Heart left ventricle (tissue), 16 donors: Measurements from ENCODE around the gene DOCK4. TPM values are rescaled to one million over a fixed set of nuclear protein-coding genes. Genes with fewer than 3 reads are reported as not detected.

Source experiments
- ATAC-seq, 4 donors: fragments of 200-7000 bp; cut with Tn5 transposase; one replicate each; pipeline ENCODE4 v1.9.1; 2020 to 2022; ENCODE audit warnings: moderate library complexity in 4 of 4, mild to moderate bottlenecking in 3 of 4, moderate number of reproducible peaks in 1 of 4
- DNase-seq, 5 donors: peaks; one replicate each; pipeline ENCODE4 v3.0.0-alpha.2; 2020
- H3K27ac ChIP-seq, 12 donors: fragments of 200-600 bp; sonication (generic) in 4 of 12; one replicate each; pipeline versions ENCODE4 v1.5.0 to v1.8.0; 2016 to 2022; ENCODE audit warnings: mild to moderate bottlenecking in 2 of 12
- H3K27me3 ChIP-seq, 9 donors: fragments of 200-600 bp; sonication (generic) in 2 of 9; one replicate each; pipeline versions ENCODE4 v1.5.1 to v1.8.0; 2016 to 2022; ENCODE audit warnings: mild to moderate bottlenecking in 3 of 9
- H3K36me3 ChIP-seq, 9 donors: fragments of 200-600 bp; sonication (generic) in 2 of 9; one replicate each; pipeline versions ENCODE4 v1.5.0 to v1.8.0; 2018 to 2022; ENCODE audit warnings: mild to moderate bottlenecking in 2 of 9
- H3K4me1 ChIP-seq, 12 donors: fragments of 200-600 bp; sonication (generic) in 4 of 12; one replicate each; pipeline versions ENCODE4 v1.5.0 to v1.8.0; 2016 to 2022; ENCODE audit warnings: mild to moderate bottlenecking in 3 of 12
- H3K4me3 ChIP-seq, 12 donors: fragments of 200-600 bp; sonication (generic) in 4 of 12; one replicate each; pipeline versions ENCODE4 v1.5.0 to v1.8.0; 2017 to 2022; ENCODE audit warnings: mild to moderate bottlenecking in 9 of 12, moderate library complexity in 4 of 12
- H3K9me3 ChIP-seq, 12 donors: fragments of 200-600 bp; sonication (generic) in 4 of 12; one replicate each; pipeline versions ENCODE4 v1.5.0 to v1.8.0; 2016 to 2022; ENCODE audit warnings: mild to moderate bottlenecking in 1 of 12
- CTCF ChIP-seq, 12 donors: fragments of 200-600 bp; sonication (generic) in 4 of 12; IDR thresholded peaks; one replicate each; pipeline versions ENCODE4 v1.5.0 to v1.8.0; 2018 to 2022; ENCODE audit warnings: antibody characterized with exemption in 12 of 12, mild to moderate bottlenecking in 5 of 12
- POLR2A ChIP-seq, 2 donors: fragments of 450-650 bp; IDR thresholded peaks; one replicate each; pipeline ENCODE4 v1.6.1; 2017; ENCODE audit warnings: antibody characterized with exemption in 2 of 2, mild to moderate bottlenecking in 2 of 2, moderate library complexity in 2 of 2
- WGBS, 4 donors: extraction: QIAGEN DNeasy Blood & Tissue Kit in 2 of 4; methylation state at CpG; one replicate each; pipeline versions ENCODE4 v1.1.5 to v1.1.7; 2013 to 2018; 5-methylcytosine and 5-hydroxymethylcytosine counted together
- intact Hi-C, 10 donors: fragments of 100-400 bp; cut with DNase I; formaldehyde crosslinking; loops; one replicate each; pipeline versions ENCODE4 v1.11.1 to v1.14.2; 2022
- polyA plus RNA-seq, 2 donors: library from polyadenylated mRNA; stranded (reverse); fragments of 200-250 nt; gene quantifications; one replicate each; pipeline ENCODE4 v1.2.3, GENCODE V29; 2013
- total RNA-seq, 9 donors: library from RNA; depleted of rRNA in 2 of 9; stranded (reverse); fragments of >200 nt in 2 of 9; fragmentation: NEBNext Ultra II Directional in 3 of 9; extraction: Animal tissue kit (Norgen Biotek cat#: 25700) in 3 of 9; gene quantifications; one replicate each; pipeline versions ENCODE4 v1.1.0 to v1.2.4, GENCODE V29; 2016 to 2023
- donor health status: ischemic (EF 13 %, LVEDD 7.1; RV severe dilation, severe dysfunction).
- donor health status: healthy with polysubstance abuse.
- donor health status: DM: no; HTN: yes; CAD: no.
- donor health status: DM: no; HTN: no; CAD: no.
- donor health status: ischemic (EF 25% LVEDD 6.9; RV normal size, moderate dysfunction).
- donor health status: ischemic (EF 25% LVEDD 5.7; RV mildly dilated, moderate dysfunction).
- donor health status: healthy.
- donor health status: DM: yes; HTN: yes; CAD: no.
- donor health status: ischemic (EF 35%, LVEDD 5.7; RV mildly dilated, moderate dysfunction).
- donor health status: nonischemic (EF 11% LVEDD 7.7; RV severe dilation, severe dysfunction).
- donor health status: DM: yes; HTN: yes; CAD: no.
- donor health status: PGD.
- donor health status: ischemic (EF 29% LVEDD 5.4; RV normal size, mild dysfunction).
- donor health status: nonischemic (EF 23%, LVEDD 6.1; RV moderate dilation, normal function).

DOCK4 gene
- total and polyA plus RNA-seq, 11 donors = 5.1 to 40.8 (median 13.1) TPM

- intact Hi-C loops = no loop called here
These were observed 155.8 kb downstream of the DOCK4 start for GRCh38 chr7:112050250-112050881.

GRCh38 chr7:112049555-112050249 lies 156.5 kb downstream of the DOCK4 start:
- TF ChIP-seq POLR2A (IDR thresholded peaks at IDR 0.05) (no peak), CTCF (IDR thresholded peaks at IDR 0.05) (no peak)
- H3K27ac ChIP-seq = no peak overlapping the region
- intact Hi-C loops = no loop called here
- peaks cover 0 to 17% (median 4%) of the 10 kb centered on the region in 12 donors for H3K9me3 ChIP-seq
- no peaks in the 10 kb centered on the region for H3K27me3 ChIP-seq
- DNase-seq (no peak), ATAC-seq (no peak)
- H3K4me1 ChIP-seq = peaks cover 0 to 24% (median 7%) of the 10 kb centered on the region in 12 donors
- H3K4me3 ChIP-seq = no peak overlapping the region
- H3K36me3 ChIP-seq = no peaks in the 10 kb centered on the region
- WGBS, 4 donors = 67 to 68% (median 67%) methylated on average over 2 of the region's 2 CpGs

More at GRCh38 chr7:112050250-112050881, 155.8 kb downstream of the DOCK4 start:
- WGBS, 4 donors = 28 to 40% (median 33%) methylated on average over 4 of the region's 4 CpGs
- H3K9me3 ChIP-seq = peaks cover 0 to 17% (median 4%) of the 10 kb centered on the region in 12 donors
- H3K4me3 ChIP-seq = no peak overlapping the region
- no peak overlapping the region for H3K27ac ChIP-seq
- H3K36me3 ChIP-seq = no peaks in the 10 kb centered on the region
- DNase-seq (no peak), ATAC-seq (no peak)
- peaks cover 0 to 24% (median 7%) of the 10 kb centered on the region in 12 donors for H3K4me1 ChIP-seq
- H3K27me3 ChIP-seq = no peaks in the 10 kb centered on the region
- TF ChIP-seq POLR2A (IDR thresholded peaks at IDR 0.05) = no peak
- TF ChIP-seq CTCF (IDR thresholded peaks at IDR 0.05) = no peak

GRCh38 chr7:112047421-112047820 lies 158.8 kb downstream of the DOCK4 start:
- intact Hi-C loops = no loop called here
- Histone ChIP-seq H3K27ac (no peak overlapping the region), H3K36me3 (no peaks in the 10 kb centered on the region), H3K4me3 (no peak overlapping the region), H3K9me3 (peaks cover 0 to 17% (median 4%) of the 10 kb centered on the region in 12 donors), H3K27me3 (no peaks in the 10 kb centered on the region), H3K4me1 (peaks cover 0 to 18% (median 9%) of the 10 kb centered on the region in 12 donors)
- no peak for DNase-seq
- WGBS, 4 donors = 93 to 98% (median 97%) methylated on average over 2 of the region's 2 CpGs
- TF ChIP-seq POLR2A (IDR thresholded peaks at IDR 0.05) = no peak
- TF ChIP-seq CTCF (IDR thresholded peaks at IDR 0.05) = no peak
- no peak for ATAC-seq

GRCh38 chr7:112045222-112045621 lies 161.0 kb downstream of the DOCK4 start:
- no peak overlapping the region for H3K27ac ChIP-seq
- ATAC-seq = no peak
- no peaks in the 10 kb centered on the region for H3K36me3 ChIP-seq
- H3K4me3 ChIP-seq = no peak overlapping the region
- H3K27me3 ChIP-seq = no peaks in the 10 kb centered on the region
- intact Hi-C loops = no loop called here
- no peak for TF ChIP-seq POLR2A (IDR thresholded peaks at IDR 0.05)
- TF ChIP-seq CTCF (IDR thresholded peaks at IDR 0.05) = no peak
- peaks cover 0 to 14% (median 6%) of the 10 kb centered on the region in 12 donors for H3K4me1 ChIP-seq
- peaks cover 0 to 17% (median 4%) of the 10 kb centered on the region in 12 donors for H3K9me3 ChIP-seq
- DNase-seq = no peak
